SK-N-SH (cell line): ENCODE data around the gene SLC16A13. TPM values are rescaled to one million over a fixed set of nuclear protein-coding genes. Genes with fewer than 3 reads are reported as not detected.

Source experiments
- CTCF ChIA-PET: fragments of 300-600, 350-600 bp; formaldehyde crosslinking; extraction: SDS; loops from one replicate; lab custom pipeline; 2021; lab: Yijun Ruan, JAX
- POLR2A ChIA-PET: fragments of 350-600 bp; sonication (Branson Sonifier 250); formaldehyde crosslinking; extraction: SDS; loops from one replicate; lab custom pipeline; 2020; ENCODE audit warnings: antibody characterized with exemption, inconsistent platforms; lab: Yijun Ruan, JAX
- DNase-seq: peaks from one replicate; pipeline ENCODE4 v3.0.0; 2012
- H2AFZ ChIP-seq: fragments of 200-600 bp; sonication (generic); 2 replicates; pipeline ENCODE4 v1.8.1; 2016; ENCODE audit warnings: antibody characterized with exemption, mild to moderate bottlenecking, low read depth
- H3F3A ChIP-seq: fragments of 200-600 bp; sonication (generic); replicated peaks from 2 replicates; pipeline ENCODE3; 2016; ENCODE audit warnings: antibody characterized with exemption, mild to moderate bottlenecking; ENCODE audit not compliant: insufficient read depth
- H3K27ac ChIP-seq, 2 experiments: fragments of 200-500 bp in 1 of 2; fragments of 200-600 bp in 1 of 2; sonication (Bioruptor generic) in 1 of 2; sonication (generic), shearing (Covaris generic) in 1 of 2; 2 replicates each; pipeline versions ENCODE4 v1.5.1 to v1.6.1; 2014 to 2016; ENCODE audit warnings: low read depth in 2 of 2, inconsistent platforms in 1 of 2, low read length in 1 of 2, mild to moderate bottlenecking in 1 of 2, mixed read lengths in 1 of 2
- H3K27me3 ChIP-seq: fragments of 200-600 bp; sonication (generic), shearing (Covaris generic); 2 replicates; pipeline ENCODE4 v1.6.1; 2016; ENCODE audit warnings: mixed run types; ENCODE audit not compliant: insufficient read depth
- H3K36me3 ChIP-seq, 2 experiments: fragments of 200-500 bp in 1 of 2; fragments of 200-600 bp in 1 of 2; sonication (Bioruptor generic) in 1 of 2; sonication (generic) in 1 of 2; replicated peaks in 1 of 2; 2 replicates each; pipeline versions ENCODE3 to v1.5.1; 2014 to 2016; ENCODE audit warnings: low read length in 1 of 2, mild to moderate bottlenecking in 1 of 2; ENCODE audit not compliant: insufficient read depth in 2 of 2, control insufficient read depth in 1 of 2
- H3K4me1 ChIP-seq, 2 experiments: fragments of 200-500 bp in 1 of 2; fragments of 200-600 bp in 1 of 2; sonication (Bioruptor generic) in 1 of 2; sonication (generic), shearing (Covaris generic) in 1 of 2; 2 replicates each; pipeline versions ENCODE4 v1.5.1 to v1.6.1; 2014 to 2016; ENCODE audit warnings: low read depth in 1 of 2, low read length in 1 of 2, mixed run types in 1 of 2; ENCODE audit not compliant: insufficient read depth in 2 of 2, control insufficient read depth in 1 of 2
- H3K4me2 ChIP-seq: fragments of 200-600 bp; sonication (generic), shearing (Covaris generic); 2 replicates; pipeline ENCODE4 v1.6.1; 2017; ENCODE audit warnings: mixed run types
- H3K4me3 ChIP-seq, 2 experiments: fragments of 200-500 bp in 1 of 2; fragments of 200-600 bp in 1 of 2; sonication (Bioruptor generic) in 1 of 2; sonication (generic), shearing (Covaris generic) in 1 of 2; 2 replicates each; pipeline versions ENCODE4 v1.5.1 to v1.8.1; 2014 to 2016; ENCODE audit warnings: low read depth in 2 of 2, inconsistent platforms in 1 of 2, low read length in 1 of 2, mild to moderate bottlenecking in 1 of 2, mixed read lengths in 1 of 2, moderate library complexity in 1 of 2
- H3K79me2 ChIP-seq: fragments of 200-600 bp; sonication (generic); 2 replicates; pipeline ENCODE4 v1.8.1; 2017; ENCODE audit warnings: mild to moderate bottlenecking; ENCODE audit not compliant: insufficient read depth
- H3K9ac ChIP-seq: fragments of 200-600 bp; sonication (generic); 2 replicates; pipeline ENCODE4 v1.6.1; 2017; ENCODE audit warnings: mixed run types
- H3K9me2 ChIP-seq: fragments of 200-600 bp; sonication (generic); 2 replicates; pipeline ENCODE4 v1.6.1; 2017; ENCODE audit warnings: mixed run types
- H3K9me3 ChIP-seq: fragments of 200-600 bp; sonication (generic); 2 replicates; pipeline ENCODE4 v1.6.1; 2017; ENCODE audit warnings: mixed run types, mild to moderate bottlenecking, moderate library complexity
- H4K20me1 ChIP-seq: fragments of 200-600 bp; sonication (generic); 2 replicates; pipeline ENCODE4 v1.6.1; 2017; ENCODE audit warnings: mild to moderate bottlenecking, mixed run types; ENCODE audit not compliant: insufficient read depth
- ELF1 ChIP-seq: IDR thresholded peaks from 2 replicates; pipeline ENCODE4 v1.4.0; 2012
- EP300 ChIP-seq, 2 experiments: IDR thresholded peaks; 2 replicates each; pipeline versions ENCODE4 v1.4.0 to v1.6.1; 2012; ENCODE audit warnings: borderline replicate concordance in 1 of 2, low read depth in 1 of 2, low read length in 1 of 2
- EZH2phosphoT487 ChIP-seq: fragments of 200-600 bp; sonication (generic); IDR thresholded peaks from 2 replicates; pipeline ENCODE4 v1.6.1; 2017; ENCODE audit warnings: low read depth, mixed run types, mild to moderate bottlenecking, antibody characterized with exemption, moderate library complexity, borderline replicate concordance
- FOXJ3 ChIP-seq: sonication (generic); formaldehyde crosslinking; IDR thresholded peaks from 2 replicates; pipeline ENCODE4 v1.5.1; 2020; ENCODE audit warnings: mild to moderate bottlenecking, missing genetic modification reagents
- GABPA ChIP-seq: IDR thresholded peaks from 2 replicates; pipeline ENCODE4 v1.4.0; 2012; ENCODE audit warnings: low read depth, mild to moderate bottlenecking
- GATA2 ChIP-seq: sonication (generic); formaldehyde crosslinking; IDR thresholded peaks from 2 replicates; pipeline ENCODE4 v1.5.0; 2020; ENCODE audit warnings: mild to moderate bottlenecking, missing genetic modification reagents
- MEF2A ChIP-seq: IDR thresholded peaks from 2 replicates; pipeline ENCODE4 v1.4.0; 2012; ENCODE audit warnings: low read depth, borderline replicate concordance
- MXI1 ChIP-seq: IDR thresholded peaks from 2 replicates; pipeline ENCODE4 v1.6.1; 2012; ENCODE audit warnings: mild to moderate bottlenecking, low read depth, low read length, improper control_type of control experiment
- NFIC ChIP-seq: IDR thresholded peaks from 2 replicates; pipeline ENCODE4 v1.4.0; 2012; ENCODE audit warnings: borderline replicate concordance
- NRF1 ChIP-seq: IDR thresholded peaks from 2 replicates; pipeline ENCODE4 v1.6.1; 2012; ENCODE audit warnings: low read depth, mild to moderate bottlenecking, low read length
- RAD21 ChIP-seq: IDR thresholded peaks from 2 replicates; pipeline ENCODE4 v1.6.1; 2012; ENCODE audit warnings: mild to moderate bottlenecking, low read length
- RCOR1 ChIP-seq: fragments of 150-350 bp; IDR thresholded peaks from 2 replicates; pipeline ENCODE4 v1.6.1; 2017; ENCODE audit warnings: antibody characterized with exemption, low read length
- RFX5 ChIP-seq: IDR thresholded peaks from 2 replicates; pipeline ENCODE4 v1.6.1; 2012; ENCODE audit warnings: mild to moderate bottlenecking, improper control_type of control experiment, low read length
- TAF1 ChIP-seq: IDR thresholded peaks from 2 replicates; pipeline ENCODE4 v1.6.1; 2012; ENCODE audit warnings: low read depth, mild to moderate bottlenecking, low read length, moderate library complexity, borderline replicate concordance
- TEAD4 ChIP-seq: IDR thresholded peaks from 2 replicates; pipeline ENCODE4 v1.4.0; 2012; ENCODE audit warnings: mild to moderate bottlenecking, borderline replicate concordance; ENCODE audit not compliant: insufficient read depth
- YY1 ChIP-seq: IDR thresholded peaks from 2 replicates; pipeline ENCODE4 v1.4.0; 2012; ENCODE audit warnings: low read depth, mild to moderate bottlenecking
- WGBS: methylation state at CpG from one replicate; pipeline ENCODE4 v1.1.6; 2017; ENCODE audit warnings: low lambda C conversion rate; 5-methylcytosine and 5-hydroxymethylcytosine counted together
- polyA plus RNA-seq, 3 experiments: library from polyadenylated mRNA; depleted of rRNA; stranded (reverse); fragments of >200 nt; gene quantifications; 2 replicates each; pipeline ENCODE4 v1.2.3, GENCODE V29; 2012
- TF ChIP-seq, protein P1 (sequence below): IDR thresholded peaks from 2 replicates; pipeline ENCODE4 v1.4.0; 2012; ENCODE audit warnings: low read depth
- TF ChIP-seq, protein P2 (sequence below): fragments of 150-350 bp; IDR thresholded peaks from 2 replicates; pipeline ENCODE4 v1.6.1; 2016; ENCODE audit warnings: mild to moderate bottlenecking, low read depth, low read length
- TF ChIP-seq, protein P3 (sequence below): IDR thresholded peaks from 2 replicates; pipeline ENCODE4; 2012

Gene SLC16A13
- polyA plus RNA-seq, 1 of the 3 experiments (the other 2 are of a cell fraction) = 3.9 TPM

DNA sequence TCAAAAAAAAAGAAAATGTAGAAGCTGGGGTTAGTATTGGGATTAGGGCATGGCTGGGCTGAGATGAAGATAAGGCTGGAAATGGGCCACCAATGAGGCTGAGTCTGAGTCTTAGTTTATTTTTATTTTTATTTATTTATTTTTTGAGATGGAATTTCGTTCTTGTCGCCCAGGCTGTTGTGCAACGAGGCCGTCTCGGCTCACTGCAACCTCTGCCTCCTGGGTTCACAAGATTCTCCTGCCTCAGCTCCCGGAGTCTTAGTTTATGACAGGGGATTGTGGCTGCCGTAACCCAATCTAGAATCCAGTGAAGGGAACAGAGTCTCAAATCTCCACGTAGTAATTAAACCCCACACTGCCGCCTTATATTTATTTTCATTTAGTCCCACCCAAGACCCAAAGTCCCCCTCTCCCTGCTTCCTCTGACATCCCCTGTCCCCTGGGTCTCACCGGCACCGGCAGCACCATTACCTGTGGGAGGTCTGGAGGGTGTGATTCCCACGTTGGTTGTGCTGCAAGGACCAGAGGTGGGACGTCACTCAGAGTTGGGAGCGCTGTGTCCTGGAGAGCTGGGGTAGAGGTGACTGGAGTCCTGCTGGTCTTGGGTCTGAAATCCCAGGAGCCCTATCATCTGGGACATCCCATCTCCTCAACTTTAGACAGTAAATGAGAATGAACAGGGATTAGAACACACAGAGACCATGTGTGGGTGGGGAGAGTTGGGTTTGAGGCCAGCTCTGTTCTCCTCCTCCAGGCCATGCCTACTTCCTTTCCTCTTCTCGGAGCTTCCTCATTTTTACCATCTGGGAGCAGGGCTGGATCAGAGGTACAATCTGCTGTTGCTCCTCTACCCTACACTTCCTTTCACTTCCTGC is 44.0 kb downstream of the SLC16A13 start, which contains the start of gene CLEC10A:
TSS of gene CLEC10A (minus strand) at position 671 of the 875 bp plus-strand sequence. CDS start 1,439 bp downstream, outside the sequence.
- WGBS = 40% methylated on average over 15 of the region's 15 CpGs
- TF ChIP-seq, protein P1, sequence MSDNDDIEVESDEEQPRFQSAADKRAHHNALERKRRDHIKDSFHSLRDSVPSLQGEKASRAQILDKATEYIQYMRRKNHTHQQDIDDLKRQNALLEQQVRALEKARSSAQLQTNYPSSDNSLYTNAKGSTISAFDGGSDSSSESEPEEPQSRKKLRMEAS = no peak
- no peak for TF ChIP-seq ELF1
- TF ChIP-seq EZH2phosphoT487 = no peak
- no peak for TF ChIP-seq RAD21
- TF ChIP-seq RCOR1 = no peak
- TF ChIP-seq TAF1 = no peak
- TF ChIP-seq TEAD4 = no peak
- TF ChIP-seq GATA2 (CRISPR knock-in tag) = no peak
- TF ChIP-seq NFIC = no peak
- no peak for TF ChIP-seq FOXJ3 (CRISPR knock-in tag)
- TF ChIP-seq, protein P2, sequence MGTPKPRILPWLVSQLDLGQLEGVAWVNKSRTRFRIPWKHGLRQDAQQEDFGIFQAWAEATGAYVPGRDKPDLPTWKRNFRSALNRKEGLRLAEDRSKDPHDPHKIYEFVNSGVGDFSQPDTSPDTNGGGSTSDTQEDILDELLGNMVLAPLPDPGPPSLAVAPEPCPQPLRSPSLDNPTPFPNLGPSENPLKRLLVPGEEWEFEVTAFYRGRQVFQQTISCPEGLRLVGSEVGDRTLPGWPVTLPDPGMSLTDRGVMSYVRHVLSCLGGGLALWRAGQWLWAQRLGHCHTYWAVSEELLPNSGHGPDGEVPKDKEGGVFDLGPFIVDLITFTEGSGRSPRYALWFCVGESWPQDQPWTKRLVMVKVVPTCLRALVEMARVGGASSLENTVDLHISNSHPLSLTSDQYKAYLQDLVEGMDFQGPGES = no peak
- no peak for TF ChIP-seq MXI1
- no peak for TF ChIP-seq MEF2A
- TF ChIP-seq NRF1 = no peak
- no peak for TF ChIP-seq YY1
- no peak for TF ChIP-seq EP300 (IDR thresholded peaks at IDR 0.05; ENCODE audit: borderline replicate concordance in 1 of 2, low read depth in 1 of 2, low read length in 1 of 2)
- TF ChIP-seq, protein P3, sequence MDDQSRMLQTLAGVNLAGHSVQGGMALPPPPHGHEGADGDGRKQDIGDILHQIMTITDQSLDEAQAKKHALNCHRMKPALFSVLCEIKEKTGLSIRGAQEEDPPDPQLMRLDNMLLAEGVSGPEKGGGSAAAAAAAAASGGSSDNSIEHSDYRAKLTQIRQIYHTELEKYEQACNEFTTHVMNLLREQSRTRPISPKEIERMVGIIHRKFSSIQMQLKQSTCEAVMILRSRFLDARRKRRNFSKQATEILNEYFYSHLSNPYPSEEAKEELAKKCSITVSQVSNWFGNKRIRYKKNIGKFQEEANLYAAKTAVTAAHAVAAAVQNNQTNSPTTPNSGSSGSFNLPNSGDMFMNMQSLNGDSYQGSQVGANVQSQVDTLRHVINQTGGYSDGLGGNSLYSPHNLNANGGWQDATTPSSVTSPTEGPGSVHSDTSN = no peak
- no peak for TF ChIP-seq RFX5
- no peak for TF ChIP-seq GABPA

More for the DNA sequence above, 44.0 kb downstream of the SLC16A13 start, which contains the start of gene CLEC10A:
- H3K9me2 ChIP-seq = no peaks in the 10 kb centered on the region
- H3K27me3 ChIP-seq = peaks cover 37% of the 10 kb centered on the region
- ChIA-PET POLR2A (no interaction called here), CTCF (interaction anchor here (0.8 to 2.4 kb wide), 4 partner anchors 27 to 98 kb away, joined by 3 to 7 read pairs (median 4); no protein-coding TSS in a partner anchor)
- DNase-seq = no peak
- H3K27ac ChIP-seq = no peak within 1 kb of the TSS
- H3F3A ChIP-seq = no peaks in the 10 kb centered on the region
- H3K9ac ChIP-seq = no peak within 1 kb of the TSS
- no peak within 1 kb of the TSS for H3K4me3 ChIP-seq
- H3K36me3 ChIP-seq = no peaks in the 10 kb centered on the region
- no peaks in the 10 kb centered on the region for H3K9me3 ChIP-seq
- H3K4me2 ChIP-seq = no peak within 1 kb of the TSS
- no peaks in the 10 kb centered on the region for H3K79me2 ChIP-seq
- no peak within 1 kb of the TSS for H2AFZ ChIP-seq
- H3K4me1 ChIP-seq = no peaks in the 10 kb centered on the region
- no peaks in the 10 kb centered on the region for H4K20me1 ChIP-seq
